K562 (cell line): ENCODE data around the gene SLC6A9. TPM values are rescaled to one million over a fixed set of nuclear protein-coding genes. Genes with fewer than 3 reads are reported as not detected.

Experiments used
- HDAC2 ChIP-seq: fragments of 450-650 bp; IDR thresholded peaks from 2 replicates; pipeline ENCODE4 v1.6.1; 2016; ENCODE audit warnings: mild to moderate bottlenecking
- NFXL1 ChIP-seq: fragments of 450-650 bp; formaldehyde crosslinking; IDR thresholded peaks from 2 replicates; pipeline ENCODE4 v1.4.0; 2021; ENCODE audit warnings: mild to moderate bottlenecking
- SMAD1 ChIP-seq: fragments of 150-350 bp; IDR thresholded peaks from 2 replicates; pipeline ENCODE4 v1.6.1; 2014; ENCODE audit warnings: low read length, low read depth; ENCODE audit not compliant: partially characterized antibody
- TRIM28 ChIP-seq: fragments of 450-650 bp; IDR thresholded peaks from 2 replicates; pipeline ENCODE4 v1.6.1; 2017
- polyA plus RNA-seq, 8 experiments: library from polyadenylated mRNA; depleted of rRNA in 4 of 8; stranded (reverse) in 5 of 8; unstranded in 3 of 8; fragments of >200 nt; fragmentation: Nextera tagmentation in 2 of 8; fragmentation: Illumina TruSeq in 1 of 8; extraction: Ambion mirVana in 2 of 8; extraction: Trizol in 1 of 8; gene quantifications; 2 replicates each; pipeline versions ENCODE4 v1.2.1 to v1.2.3, GENCODE V29; 2011 to 2014; ENCODE audit warnings: inconsistent platforms in 1 of 8, missing spikeins in 1 of 8
- total RNA-seq, 7 experiments: library from RNA; depleted of rRNA in 6 of 7; stranded (reverse); fragments of >200 nt in 6 of 7; fragmentation: Illumina TruSeq in 2 of 7; extraction: Trizol in 2 of 7; gene quantifications; 2 replicates each; pipeline versions ENCODE4 v1.2.1 to v1.2.3, GENCODE V29; 2011 to 2021; ENCODE audit warnings: low replicate concordance in 1 of 7
- TF ChIP-seq, protein P1 (sequence below), 2 experiments: fragments of 150-350 bp in 1 of 2; IDR thresholded peaks; 2 replicates each; pipeline ENCODE4 v1.6.1; 2012 to 2016; ENCODE audit warnings: low read depth in 2 of 2, low read length in 2 of 2, mild to moderate bottlenecking in 1 of 2, moderate library complexity in 1 of 2
- TF ChIP-seq, protein P2 (sequence below), 3 experiments: fragments of 200-800 bp in 1 of 3; sonication (Bioruptor generic) in 1 of 3; sonication (generic) in 1 of 3; formaldehyde crosslinking in 1 of 3; IDR thresholded peaks; 2 replicates each; pipeline versions ENCODE4 v1.6.1 to v1.8.0; 2016 to 2022; ENCODE audit warnings: mild to moderate bottlenecking in 2 of 3, missing compliant biosample characterization in 2 of 3, missing genetic modification characterization in 2 of 3, missing genetic modification reagents in 1 of 3

Gene SLC6A9
- total and polyA plus RNA-seq, 9 of the 15 experiments (the other 6 are each of a cell fraction or from before 2014, with no cell fraction given): 0.17 to 18.7 (median 2.9) TPM

DNA sequence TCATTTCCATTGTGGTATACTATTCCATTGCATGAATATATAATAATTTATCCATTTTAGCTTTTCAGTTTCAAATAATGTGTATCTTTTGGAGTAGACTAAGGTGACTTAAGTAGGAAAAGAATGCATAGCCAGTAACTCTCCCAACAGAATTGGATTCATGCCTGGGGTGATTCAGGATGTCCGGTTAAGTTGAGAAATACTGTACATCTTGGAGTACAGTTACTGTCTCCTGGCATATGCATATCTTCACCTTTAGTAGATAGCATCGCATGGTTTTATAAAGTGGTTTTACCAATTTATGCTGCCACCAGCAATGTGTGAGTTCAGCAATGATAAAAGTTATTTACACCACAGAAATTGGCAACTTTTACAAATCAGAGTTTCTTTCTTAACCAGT, 18.6 kb upstream of the SLC6A9 start (continued):
- TF ChIP-seq, protein P1, sequence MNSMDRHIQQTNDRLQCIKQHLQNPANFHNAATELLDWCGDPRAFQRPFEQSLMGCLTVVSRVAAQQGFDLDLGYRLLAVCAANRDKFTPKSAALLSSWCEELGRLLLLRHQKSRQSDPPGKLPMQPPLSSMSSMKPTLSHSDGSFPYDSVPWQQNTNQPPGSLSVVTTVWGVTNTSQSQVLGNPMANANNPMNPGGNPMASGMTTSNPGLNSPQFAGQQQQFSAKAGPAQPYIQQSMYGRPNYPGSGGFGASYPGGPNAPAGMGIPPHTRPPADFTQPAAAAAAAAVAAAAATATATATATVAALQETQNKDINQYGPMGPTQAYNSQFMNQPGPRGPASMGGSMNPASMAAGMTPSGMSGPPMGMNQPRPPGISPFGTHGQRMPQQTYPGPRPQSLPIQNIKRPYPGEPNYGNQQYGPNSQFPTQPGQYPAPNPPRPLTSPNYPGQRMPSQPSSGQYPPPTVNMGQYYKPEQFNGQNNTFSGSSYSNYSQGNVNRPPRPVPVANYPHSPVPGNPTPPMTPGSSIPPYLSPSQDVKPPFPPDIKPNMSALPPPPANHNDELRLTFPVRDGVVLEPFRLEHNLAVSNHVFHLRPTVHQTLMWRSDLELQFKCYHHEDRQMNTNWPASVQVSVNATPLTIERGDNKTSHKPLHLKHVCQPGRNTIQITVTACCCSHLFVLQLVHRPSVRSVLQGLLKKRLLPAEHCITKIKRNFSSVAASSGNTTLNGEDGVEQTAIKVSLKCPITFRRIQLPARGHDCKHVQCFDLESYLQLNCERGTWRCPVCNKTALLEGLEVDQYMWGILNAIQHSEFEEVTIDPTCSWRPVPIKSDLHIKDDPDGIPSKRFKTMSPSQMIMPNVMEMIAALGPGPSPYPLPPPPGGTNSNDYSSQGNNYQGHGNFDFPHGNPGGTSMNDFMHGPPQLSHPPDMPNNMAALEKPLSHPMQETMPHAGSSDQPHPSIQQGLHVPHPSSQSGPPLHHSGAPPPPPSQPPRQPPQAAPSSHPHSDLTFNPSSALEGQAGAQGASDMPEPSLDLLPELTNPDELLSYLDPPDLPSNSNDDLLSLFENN (IDR thresholded peaks at IDR 0.05; ENCODE audit: low read depth in 2 of 2, low read length in 2 of 2): no peak
- TF ChIP-seq, protein P2, sequence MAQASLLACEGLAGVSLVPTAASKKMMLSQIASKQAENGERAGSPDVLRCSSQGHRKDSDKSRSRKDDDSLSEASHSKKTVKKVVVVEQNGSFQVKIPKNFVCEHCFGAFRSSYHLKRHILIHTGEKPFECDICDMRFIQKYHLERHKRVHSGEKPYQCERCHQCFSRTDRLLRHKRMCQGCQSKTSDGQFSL (CRISPR knock-in tag; IDR thresholded peaks at IDR 0.05): no peak
- TF ChIP-seq, protein P2 (tag; IDR thresholded peaks at IDR 0.05): no peak
- TF ChIP-seq NFXL1: no peak
- TF ChIP-seq HDAC2: no peak
- TF ChIP-seq SMAD1: no peak
- no peak for TF ChIP-seq TRIM28
